GM18858 (cell line): ENCODE data around the gene INSM2.

ENCODE experiments used
- ATAC-seq: cut with Tn5 transposase; IDR thresholded peaks from one replicate; pipeline ENCODE4 v1.9.1; 2021; ENCODE audit not compliant: unreplicated experiment

INSM2 gene, protein sequence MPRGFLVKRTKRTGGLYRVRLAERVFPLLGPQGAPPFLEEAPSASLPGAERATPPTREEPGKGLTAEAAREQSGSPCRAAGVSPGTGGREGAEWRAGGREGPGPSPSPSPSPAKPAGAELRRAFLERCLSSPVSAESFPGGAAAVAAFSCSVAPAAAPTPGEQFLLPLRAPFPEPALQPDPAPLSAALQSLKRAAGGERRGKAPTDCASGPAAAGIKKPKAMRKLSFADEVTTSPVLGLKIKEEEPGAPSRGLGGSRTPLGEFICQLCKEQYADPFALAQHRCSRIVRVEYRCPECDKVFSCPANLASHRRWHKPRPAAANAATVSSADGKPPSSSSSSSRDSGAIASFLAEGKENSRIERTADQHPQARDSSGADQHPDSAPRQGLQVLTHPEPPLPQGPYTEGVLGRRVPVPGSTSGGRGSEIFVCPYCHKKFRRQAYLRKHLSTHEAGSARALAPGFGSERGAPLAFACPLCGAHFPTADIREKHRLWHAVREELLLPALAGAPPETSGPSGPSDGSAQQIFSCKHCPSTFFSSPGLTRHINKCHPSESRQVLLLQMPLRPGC

DNA sequence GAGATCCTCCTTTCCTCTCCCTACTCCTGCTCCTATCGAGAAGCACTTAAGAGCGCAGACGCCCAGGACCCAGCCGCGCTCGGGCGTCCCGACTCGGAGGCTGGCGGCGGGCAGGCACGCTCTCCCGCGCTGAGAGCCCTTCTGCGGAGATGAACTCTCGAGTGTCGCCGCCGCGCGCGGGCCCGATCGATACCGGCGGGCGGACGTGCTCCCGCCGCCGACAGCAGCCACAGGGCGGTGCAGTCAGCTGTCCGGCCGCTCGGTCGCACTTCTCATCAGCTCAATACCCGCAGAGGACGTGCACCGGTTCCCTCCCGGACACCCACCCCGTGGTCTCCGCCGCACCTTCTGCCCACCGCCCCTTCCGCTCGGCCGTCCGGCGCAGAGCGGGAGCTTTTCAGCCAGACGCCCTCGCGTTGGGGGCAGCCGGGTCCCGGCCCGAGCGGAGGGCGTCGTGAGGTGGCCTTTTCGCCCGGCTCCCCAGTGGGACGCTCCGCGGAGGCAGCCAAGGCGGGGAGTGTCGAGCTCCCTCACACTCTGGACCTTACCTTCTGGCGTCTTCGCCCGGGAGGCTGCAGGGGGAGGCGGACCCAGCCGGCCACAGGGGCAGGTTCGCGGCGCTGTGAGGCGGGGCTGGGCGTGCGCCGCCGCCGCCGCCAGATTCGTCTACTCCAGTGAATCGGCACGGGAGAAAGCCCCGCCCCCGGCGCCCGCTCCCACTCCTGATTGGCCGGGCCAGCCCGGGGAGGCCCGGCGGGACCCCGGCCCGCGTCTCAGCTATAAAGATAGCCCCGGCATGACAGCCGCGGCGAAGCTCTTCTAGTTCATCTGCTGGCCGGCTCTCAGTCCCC is at the start of gene INSM2:
INSM2 (plus strand) TSS at position 808 of the 851 bp plus-strand sequence. CDS start 89 bp downstream, outside the sequence.
- ATAC-seq: peak; percentile 67

DNA sequence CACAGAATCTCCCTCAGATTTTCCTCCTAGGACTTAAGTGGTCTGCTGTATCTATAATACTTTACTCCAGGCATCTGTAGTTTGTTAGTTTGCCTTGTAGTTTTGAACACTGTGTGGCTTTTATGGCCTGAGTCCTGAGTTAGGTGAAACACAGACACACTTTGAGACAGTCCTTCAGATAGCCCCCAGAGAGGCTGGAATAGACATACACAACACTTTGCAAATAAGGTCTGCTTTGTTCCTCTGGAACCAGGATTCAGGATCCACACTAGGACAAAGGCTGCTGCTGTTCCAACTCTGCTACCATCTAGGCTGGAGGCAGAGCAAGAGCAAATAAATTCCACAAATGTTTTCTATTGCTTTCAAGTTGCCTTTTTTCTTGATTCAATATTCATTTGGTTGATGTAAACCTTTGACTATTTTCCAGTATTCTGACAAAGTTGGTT is 41.4 kb upstream of the INSM2 start:
- ATAC-seq: no peak

DNA sequence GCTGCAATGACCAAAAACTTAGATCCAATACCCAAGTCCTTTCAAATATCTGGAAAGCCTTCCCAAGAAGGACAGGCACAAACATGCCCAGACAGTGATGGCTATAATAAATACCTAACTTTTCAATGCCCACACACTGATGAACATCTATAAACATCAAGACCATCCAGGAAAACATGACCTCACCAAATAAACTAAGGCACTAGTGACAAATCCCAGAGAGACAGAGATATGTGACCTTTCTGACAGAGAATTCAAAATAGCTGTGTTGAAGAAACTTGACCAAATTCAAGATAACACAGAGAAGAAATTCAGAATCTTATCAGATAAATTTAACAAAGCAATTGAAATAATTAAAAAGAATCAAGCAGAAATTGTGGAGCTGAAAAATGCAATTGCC is 38.7 kb upstream of the INSM2 start:
- ATAC-seq: no peak

DNA sequence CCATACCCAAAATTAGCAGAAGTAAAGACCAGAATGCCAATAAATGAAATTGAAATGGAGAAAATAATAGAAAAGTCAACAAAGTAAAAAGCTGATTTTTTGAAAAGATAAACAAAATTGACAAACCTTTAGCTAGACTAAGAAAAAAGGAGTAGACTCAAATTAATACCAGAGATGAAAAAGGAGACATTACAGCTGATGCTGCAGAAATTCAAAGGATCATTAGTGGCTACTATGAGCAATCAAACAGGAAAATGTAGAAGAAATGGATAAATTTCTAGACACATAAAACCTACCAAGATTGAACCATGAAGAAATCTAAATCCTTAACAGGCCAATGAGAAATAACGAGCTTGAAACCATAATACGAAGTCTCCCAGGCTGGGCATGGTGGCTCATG is 34.8 kb upstream of the INSM2 start:
- ATAC-seq: no peak

DNA sequence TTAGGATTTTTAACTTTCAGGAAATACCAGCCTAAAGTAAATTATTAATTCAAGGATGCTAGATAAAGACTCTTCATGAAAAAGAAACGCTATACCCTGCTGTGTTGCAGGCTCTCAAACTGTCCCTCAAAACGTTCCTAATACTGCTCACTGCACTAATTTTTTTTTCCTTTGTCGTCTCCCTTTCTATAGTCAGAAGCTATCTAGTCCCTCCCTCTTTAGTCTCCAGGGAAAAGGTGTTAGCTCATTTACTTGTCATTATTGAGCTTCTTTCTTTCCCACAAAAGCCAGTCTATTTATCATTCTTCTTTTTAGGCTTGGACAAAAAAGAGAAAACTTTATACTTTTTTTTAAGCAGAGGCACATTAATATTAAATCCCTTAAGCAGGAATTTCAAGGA is 30.3 kb upstream of the INSM2 start:
- ATAC-seq: no peak

DNA sequence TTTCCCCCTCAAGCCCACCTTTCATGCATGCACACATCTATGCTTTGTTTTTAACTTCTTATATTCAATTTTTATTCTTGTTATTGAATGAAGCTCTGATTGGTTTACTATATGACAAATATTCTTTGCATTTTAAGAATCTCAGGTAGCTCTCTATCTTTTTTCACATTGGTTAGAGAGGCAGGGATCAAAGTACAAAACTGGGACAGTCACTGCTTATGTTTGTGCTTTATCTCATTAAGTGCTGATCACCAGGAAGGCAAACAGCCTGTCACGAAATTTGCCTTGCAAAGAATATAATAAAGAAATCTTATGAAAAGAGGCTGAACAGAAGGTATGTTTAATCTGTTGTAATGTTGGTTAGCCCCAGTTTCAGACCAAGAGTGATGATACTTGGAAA is 29.7 kb upstream of the INSM2 start:
- ATAC-seq: no peak

DNA sequence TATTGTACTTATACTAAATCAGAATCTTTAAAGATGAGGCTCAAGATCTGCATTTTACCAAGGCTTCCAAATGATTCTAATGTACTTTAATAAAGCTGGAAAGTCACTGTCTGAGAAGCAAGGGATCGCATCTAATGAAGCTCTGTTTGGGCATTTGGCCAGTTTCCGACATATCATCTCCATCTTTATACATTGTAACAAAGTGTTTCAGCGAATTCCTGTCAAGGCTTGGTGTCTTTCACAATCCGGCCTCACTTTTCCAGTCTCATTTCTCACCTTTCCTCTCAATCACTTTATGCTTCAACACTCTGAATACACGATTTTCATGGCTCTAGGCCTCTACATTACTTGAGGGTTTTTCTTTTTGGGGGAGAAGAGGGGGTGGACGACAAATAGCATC is 27.5 kb upstream of the INSM2 start:
- ATAC-seq: no peak

DNA sequence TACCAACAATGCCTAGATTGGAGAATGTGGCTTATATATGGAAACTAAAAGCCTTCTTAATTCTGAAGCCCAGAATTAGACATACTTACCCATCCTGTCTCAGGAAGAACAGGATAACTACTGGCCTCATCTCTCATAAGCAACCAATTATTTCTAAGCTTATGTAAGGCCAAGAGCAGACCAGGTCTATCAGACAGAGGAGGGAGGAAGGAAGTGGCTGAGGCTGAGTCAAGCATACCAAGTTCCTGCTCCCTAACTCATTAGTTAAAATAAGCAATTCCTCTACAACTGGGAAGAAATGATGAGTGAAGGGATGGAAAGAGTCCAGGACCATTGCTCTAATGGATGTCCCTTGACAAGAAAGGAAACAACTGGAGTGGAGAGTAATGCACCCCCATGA is 27.0 kb upstream of the INSM2 start:
- no peak for ATAC-seq

DNA sequence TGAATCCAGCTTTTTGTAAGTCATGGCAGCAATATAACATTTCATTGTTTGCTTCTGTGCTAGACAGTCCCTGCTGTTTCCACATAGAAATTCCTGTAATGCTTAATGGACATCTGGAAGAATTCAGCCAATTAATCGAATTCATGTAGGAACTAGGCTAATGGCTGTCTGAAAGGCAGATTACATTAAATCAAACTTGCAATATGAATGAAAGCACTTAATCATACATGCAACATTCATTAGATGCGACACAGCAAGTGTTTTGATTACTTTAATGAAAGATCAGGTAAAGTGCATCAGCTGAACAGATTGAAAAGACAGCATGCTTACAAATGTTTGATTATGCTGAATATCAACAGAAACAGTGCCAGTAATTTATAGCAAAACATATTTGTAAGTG is 24.1 kb upstream of the INSM2 start:
- no peak for ATAC-seq

DNA sequence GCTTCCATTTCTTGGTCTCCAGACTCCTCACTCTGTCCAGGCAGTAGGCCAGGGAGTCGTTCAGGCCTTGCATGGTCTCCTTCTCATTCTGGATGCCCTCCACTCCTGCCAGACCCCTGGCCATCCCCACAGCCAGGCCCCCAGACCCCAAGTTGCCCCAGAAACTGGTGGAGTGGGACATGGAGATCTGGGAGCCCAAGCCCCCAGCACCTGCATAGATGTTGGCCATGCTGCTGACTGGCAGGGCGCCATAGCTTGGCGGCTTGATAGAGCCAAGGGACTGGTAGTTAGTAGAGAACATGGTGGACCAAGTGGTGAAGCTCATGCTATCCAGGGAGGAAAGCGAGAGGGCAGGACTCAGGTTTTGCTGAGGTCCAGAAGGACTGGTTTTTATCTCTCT is 21.2 kb upstream of the INSM2 start:
- ATAC-seq: no peak

DNA sequence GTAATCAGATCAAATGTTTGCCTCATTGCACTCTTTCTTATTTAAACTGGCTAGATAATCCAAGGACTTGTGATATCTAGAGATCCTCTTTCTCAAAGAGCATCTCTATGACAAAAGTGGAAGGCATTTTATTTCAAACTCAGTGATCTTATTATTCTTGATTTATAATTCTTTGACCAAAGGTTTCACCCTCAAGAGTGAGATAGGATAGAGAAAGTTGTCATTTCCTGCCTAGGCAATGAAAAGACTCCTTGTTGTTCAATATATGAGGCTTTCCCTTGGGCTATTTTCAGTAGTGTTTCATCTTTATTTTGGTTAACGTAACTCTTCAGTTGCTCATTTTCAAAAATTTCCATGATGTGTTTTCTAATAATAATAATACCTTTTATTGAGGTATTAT is 18.0 kb upstream of the INSM2 start:
- no peak for ATAC-seq

DNA sequence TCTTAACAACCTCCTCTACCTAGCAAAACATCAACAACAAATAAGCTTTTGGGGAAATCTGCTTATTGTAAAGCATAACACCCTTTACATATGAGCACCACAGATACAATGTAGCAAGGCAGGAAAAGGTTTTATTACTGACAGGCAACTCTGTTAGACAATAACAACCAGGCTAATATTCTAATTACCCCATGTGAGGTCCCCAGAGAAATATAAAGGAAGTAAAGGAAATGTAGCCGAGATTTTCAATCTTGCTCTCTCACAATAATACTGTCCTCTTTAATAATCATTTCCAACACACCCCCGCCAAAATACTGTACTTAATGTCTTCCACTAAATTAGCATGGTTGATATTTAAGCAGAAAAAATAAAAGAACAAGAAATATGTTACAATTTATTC is 14.0 kb upstream of the INSM2 start:
- no peak for ATAC-seq

DNA sequence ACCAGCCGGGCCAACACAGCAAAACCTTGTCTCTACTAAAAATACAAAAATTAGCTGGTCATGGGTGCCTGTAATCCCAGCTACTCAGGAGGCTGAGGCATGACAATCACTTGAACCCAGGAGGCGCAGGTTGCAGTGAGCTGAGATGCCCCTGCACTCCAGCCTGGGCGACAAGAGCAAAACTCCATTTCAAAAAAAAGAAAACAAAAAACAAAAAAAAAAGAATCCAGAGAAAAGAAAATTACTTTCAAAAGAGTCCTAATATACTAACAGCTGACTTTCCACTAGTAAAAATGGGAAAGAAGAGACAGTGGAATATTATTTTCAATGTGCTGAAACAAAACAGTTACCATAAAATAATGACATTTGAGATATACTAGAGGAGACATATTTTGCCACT is 8.3 kb upstream of the INSM2 start:
- ATAC-seq: no peak

DNA sequence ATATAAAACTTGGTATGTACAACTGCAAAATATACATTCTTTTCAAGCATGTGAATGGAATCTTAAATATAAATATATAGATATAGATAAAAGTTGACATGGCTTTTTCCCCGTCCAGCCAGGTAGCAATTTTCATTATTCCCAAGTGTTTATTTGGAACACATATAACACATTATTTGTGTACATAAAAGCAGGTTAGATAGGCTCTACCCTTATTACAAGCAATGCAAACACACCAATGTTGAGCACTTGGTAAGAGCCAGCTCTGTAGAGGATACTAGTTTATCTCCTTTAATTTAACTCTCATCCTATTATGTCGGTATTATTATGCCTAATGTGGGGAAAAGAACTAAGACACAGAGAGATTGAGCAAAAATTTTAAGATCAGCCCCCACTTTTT is 7.0 kb upstream of the INSM2 start:
- no peak for ATAC-seq

DNA sequence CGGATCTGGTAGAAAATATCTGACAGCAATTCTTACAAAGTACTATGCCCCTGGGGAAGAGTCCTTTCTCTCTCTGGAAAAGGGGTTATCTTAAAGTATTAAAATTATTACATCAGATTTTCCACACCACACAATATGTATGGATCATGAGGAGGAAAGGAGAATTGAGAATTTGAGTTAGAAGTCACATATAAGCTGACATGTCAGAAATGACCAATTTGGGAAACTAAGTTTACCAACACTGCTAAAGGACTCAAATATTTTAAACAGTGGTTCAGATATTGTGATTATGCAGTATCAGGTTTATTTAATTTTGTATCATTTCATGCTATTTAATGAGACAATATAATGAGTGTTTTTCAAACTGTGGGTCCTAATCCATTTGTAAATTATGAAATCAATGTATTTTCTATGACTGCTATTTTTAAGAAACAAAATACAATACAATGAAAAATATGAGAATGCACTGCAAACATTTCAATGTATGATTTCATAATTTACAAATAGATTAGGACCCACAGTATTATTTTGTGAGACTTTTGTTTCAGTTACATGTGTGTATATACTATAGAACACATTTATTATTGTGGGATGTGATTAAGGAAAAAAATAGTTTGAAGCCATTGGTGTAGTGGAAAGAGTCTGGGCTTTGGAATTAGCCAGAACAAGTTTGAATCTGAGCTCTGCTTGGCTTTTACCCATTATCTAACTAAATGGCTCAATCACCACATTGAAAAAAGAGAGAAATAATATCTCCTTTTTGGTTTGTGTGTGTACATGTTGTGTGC is 1.8 kb upstream of the INSM2 start:
- ATAC-seq: no peak

DNA sequence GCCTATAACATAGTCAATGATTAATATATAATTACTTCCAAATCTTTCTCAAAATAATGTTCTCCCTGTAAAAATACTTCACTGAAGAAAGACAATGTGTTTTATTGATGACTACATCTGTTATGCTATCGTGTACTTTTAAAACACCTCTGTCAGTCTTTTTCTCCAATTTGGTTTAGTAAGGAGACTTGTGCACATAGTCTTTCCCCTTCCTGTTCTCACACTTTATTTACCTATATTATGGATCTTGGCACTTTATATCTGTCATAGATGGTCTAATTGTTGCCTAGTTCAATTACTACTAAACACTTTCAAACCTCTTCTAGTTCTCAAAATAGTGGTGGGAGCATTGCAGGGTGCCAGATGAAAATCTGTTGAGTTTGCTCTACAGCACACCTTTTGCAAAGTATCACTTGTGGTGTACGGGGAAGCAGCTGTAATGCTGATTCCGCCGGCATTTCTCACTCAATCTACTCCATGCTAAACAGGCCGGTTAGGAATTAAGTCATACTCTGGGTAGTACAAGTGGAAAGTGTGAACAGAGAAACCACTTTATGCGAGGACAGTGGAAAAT is 1.1 kb upstream of the INSM2 start:
- ATAC-seq: no peak

DNA sequence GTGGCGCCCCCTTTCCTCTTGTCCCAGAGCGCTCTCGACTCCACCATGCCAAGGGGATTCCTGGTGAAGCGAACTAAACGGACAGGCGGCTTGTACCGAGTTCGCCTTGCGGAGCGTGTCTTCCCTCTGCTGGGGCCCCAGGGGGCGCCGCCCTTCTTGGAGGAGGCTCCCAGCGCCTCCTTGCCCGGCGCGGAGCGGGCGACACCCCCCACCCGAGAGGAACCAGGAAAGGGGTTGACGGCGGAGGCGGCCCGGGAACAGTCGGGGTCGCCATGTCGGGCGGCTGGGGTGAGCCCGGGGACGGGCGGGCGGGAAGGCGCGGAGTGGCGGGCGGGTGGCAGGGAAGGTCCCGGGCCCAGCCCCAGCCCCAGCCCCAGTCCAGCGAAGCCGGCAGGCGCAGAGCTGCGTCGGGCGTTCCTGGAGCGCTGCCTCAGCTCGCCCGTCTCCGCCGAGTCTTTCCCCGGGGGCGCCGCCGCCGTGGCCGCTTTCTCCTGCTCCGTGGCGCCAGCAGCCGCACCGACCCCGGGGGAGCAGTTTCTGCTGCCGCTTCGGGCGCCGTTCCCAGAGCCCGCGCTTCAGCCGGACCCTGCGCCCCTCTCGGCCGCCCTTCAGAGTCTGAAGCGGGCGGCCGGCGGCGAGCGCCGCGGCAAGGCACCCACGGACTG is 376 bp downstream of the INSM2 start:
- ATAC-seq: no peak

DNA sequence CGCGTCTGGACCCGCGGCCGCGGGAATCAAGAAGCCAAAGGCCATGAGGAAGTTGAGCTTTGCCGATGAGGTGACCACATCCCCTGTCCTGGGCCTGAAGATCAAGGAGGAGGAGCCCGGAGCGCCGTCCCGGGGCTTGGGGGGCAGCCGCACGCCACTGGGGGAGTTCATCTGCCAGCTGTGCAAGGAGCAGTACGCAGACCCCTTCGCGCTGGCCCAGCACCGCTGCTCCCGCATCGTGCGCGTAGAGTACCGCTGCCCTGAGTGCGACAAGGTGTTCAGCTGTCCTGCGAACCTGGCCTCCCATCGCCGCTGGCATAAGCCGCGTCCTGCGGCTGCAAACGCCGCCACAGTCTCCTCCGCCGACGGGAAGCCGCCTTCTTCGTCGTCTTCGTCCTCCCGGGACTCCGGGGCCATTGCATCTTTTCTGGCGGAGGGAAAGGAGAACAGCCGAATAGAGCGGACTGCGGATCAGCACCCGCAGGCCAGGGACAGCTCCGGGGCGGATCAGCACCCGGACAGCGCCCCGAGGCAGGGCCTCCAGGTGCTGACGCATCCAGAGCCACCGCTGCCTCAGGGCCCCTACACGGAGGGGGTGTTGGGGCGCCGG is 1.0 kb downstream of the INSM2 start:
- peak; percentile 38 for ATAC-seq

DNA sequence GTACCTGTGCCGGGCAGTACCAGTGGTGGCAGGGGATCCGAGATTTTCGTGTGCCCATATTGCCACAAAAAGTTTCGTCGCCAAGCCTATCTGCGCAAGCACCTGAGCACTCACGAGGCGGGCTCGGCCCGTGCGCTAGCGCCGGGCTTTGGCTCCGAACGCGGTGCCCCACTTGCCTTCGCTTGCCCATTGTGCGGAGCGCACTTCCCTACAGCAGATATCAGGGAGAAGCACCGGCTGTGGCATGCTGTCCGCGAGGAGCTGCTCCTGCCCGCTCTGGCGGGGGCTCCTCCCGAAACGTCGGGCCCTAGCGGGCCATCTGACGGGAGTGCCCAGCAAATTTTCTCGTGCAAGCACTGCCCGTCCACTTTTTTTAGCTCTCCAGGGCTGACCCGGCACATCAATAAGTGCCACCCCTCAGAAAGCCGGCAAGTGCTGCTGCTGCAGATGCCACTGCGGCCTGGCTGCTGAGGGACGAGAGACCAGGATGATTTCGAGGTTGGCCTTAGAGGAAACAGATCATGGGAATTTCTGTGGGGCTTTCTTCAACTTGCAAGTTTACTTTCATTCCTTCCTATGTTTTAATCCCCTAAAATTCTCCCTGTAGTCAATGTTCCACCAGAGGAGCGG is 1.6 kb downstream of the INSM2 start:
- no peak for ATAC-seq
